Liver (tissue), 3 donors: ENCODE measurements around the gene SLC13A1.

ENCODE experiments used
- EGR1 ChIP-seq, 2 donors: IDR thresholded peaks; 2 replicates each; pipeline ENCODE4 v1.6.1; 2016 to 2018; ENCODE audit warnings: antibody characterized with exemption in 2 of 2, low read depth in 2 of 2
- SP1 ChIP-seq: IDR thresholded peaks from 2 replicates; pipeline ENCODE4 v1.6.1; 2018; ENCODE audit warnings: antibody characterized with exemption, mild to moderate bottlenecking
- TF ChIP-seq, protein P1 (sequence below): fragments of 150-350 bp; IDR thresholded peaks from 2 replicates; pipeline ENCODE4 v1.5.1; 2017; ENCODE audit warnings: improper control_type of control experiment, low read depth, low read length; ENCODE audit not compliant: missing input control
- TF ChIP-seq, protein P2 (sequence below): IDR thresholded peaks from 2 replicates; pipeline ENCODE4 v1.6.1; 2016; ENCODE audit warnings: antibody characterized with exemption
- donor health status: healthy.
- donor health status: healthy.

DNA sequence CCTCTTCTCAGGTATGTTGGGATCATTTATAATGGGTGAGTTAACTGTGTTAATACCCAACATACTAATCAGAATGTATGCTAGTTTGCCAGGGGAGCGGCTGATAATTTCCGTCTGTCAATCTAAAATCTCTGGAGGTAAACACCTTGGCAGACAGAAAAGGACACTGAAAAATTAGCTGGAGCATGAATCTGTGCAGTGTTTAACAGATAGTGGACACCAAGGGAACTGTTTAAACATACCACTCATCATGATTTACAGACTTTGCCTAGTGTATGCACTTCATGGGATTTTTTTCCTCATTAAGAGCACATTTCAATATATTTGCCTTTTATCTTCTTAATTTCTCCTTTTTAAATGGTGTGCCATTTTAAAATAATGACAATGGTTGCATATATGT lies 68.2 kb downstream of the SLC13A1 start:
- TF ChIP-seq, protein P1, sequence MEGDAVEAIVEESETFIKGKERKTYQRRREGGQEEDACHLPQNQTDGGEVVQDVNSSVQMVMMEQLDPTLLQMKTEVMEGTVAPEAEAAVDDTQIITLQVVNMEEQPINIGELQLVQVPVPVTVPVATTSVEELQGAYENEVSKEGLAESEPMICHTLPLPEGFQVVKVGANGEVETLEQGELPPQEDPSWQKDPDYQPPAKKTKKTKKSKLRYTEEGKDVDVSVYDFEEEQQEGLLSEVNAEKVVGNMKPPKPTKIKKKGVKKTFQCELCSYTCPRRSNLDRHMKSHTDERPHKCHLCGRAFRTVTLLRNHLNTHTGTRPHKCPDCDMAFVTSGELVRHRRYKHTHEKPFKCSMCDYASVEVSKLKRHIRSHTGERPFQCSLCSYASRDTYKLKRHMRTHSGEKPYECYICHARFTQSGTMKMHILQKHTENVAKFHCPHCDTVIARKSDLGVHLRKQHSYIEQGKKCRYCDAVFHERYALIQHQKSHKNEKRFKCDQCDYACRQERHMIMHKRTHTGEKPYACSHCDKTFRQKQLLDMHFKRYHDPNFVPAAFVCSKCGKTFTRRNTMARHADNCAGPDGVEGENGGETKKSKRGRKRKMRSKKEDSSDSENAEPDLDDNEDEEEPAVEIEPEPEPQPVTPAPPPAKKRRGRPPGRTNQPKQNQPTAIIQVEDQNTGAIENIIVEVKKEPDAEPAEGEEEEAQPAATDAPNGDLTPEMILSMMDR, result no peak
- TF ChIP-seq SP1, result no peak
- TF ChIP-seq, protein P2, sequence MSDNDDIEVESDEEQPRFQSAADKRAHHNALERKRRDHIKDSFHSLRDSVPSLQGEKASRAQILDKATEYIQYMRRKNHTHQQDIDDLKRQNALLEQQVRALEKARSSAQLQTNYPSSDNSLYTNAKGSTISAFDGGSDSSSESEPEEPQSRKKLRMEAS, result no peak
- TF ChIP-seq EGR1 (IDR thresholded peaks at IDR 0.05; ENCODE audit: low read depth in 2 of 2), result no peak
